Neuronal stem cell (in vitro differentiated cells): Measurements from ENCODE around the gene PGK2.
"Not testable (repeated sequence)": the region's sequence is repeated elsewhere in the genome, so short reads cannot be mapped to it uniquely, and the experiment has no call there.

Experiments
- DNase-seq: peaks from one replicate; pipeline ENCODE4 v3.0.0-alpha.2; 2013; ENCODE audit warnings: low spot score
- H2AFZ ChIP-seq: one replicate; pipeline ENCODE4 v1.6.1; 2013; ENCODE audit warnings: mild to moderate bottlenecking, low read length, inconsistent platforms
- H2AK5ac ChIP-seq: 2 replicates; pipeline ENCODE4 v1.6.1; 2013; ENCODE audit warnings: low read depth, mild to moderate bottlenecking, inconsistent platforms, low read length, moderate library complexity, mixed read lengths
- H2BK120ac ChIP-seq: 2 replicates; pipeline ENCODE4 v1.6.1; 2013; ENCODE audit warnings: low read depth, mild to moderate bottlenecking, inconsistent platforms, low read length, moderate library complexity, mixed read lengths
- H2BK12ac ChIP-seq: one replicate; pipeline ENCODE4 v1.6.1; 2013; ENCODE audit warnings: low read length, inconsistent platforms
- H2BK15ac ChIP-seq: 2 replicates; pipeline ENCODE4 v1.6.1; 2013; ENCODE audit warnings: mild to moderate bottlenecking, low read length, inconsistent platforms, mixed read lengths
- H2BK5ac ChIP-seq: one replicate; pipeline ENCODE4 v1.6.1; 2013; ENCODE audit warnings: inconsistent platforms, mild to moderate bottlenecking, low read length, moderate library complexity
- H3K14ac ChIP-seq: one replicate; pipeline ENCODE4 v1.6.1; 2013; ENCODE audit warnings: low read length, inconsistent platforms
- H3K18ac ChIP-seq: 2 replicates; pipeline ENCODE4 v1.6.1; 2013; ENCODE audit warnings: low read length, inconsistent platforms
- H3K23ac ChIP-seq: 2 replicates; pipeline ENCODE4 v1.6.1; 2013; ENCODE audit warnings: low read depth, mild to moderate bottlenecking, mixed read lengths, low read length, inconsistent platforms; ENCODE audit not compliant: poor library complexity
- H3K27ac ChIP-seq: replicated peaks from 3 replicates; pipeline ENCODE4 v1.5.1; 2013; ENCODE audit warnings: low read length, inconsistent platforms
- H3K27me3 ChIP-seq, 3 experiments: 2 replicates each; pipeline ENCODE4 v1.6.1; 2013; ENCODE audit warnings: low read length in 3 of 3, mild to moderate bottlenecking in 2 of 3, inconsistent platforms in 1 of 3, low read depth in 1 of 3, mixed read lengths in 1 of 3, moderate library complexity in 1 of 3; ENCODE audit not compliant: control insufficient read depth in 3 of 3, insufficient read depth in 3 of 3
- H3K36me3 ChIP-seq, 2 donors: replicated peaks in 1 of 2; 2 replicates each; pipeline ENCODE4 v1.6.1; 2013; ENCODE audit warnings: low read length in 2 of 2; ENCODE audit not compliant: control insufficient read depth in 2 of 2, insufficient read depth in 2 of 2
- H3K4ac ChIP-seq: 2 replicates; pipeline ENCODE4 v1.6.1; 2013; ENCODE audit warnings: inconsistent platforms, mild to moderate bottlenecking, low read length, moderate library complexity
- H3K4me1 ChIP-seq, 2 donors: 1 replicate in 1 of 2; 2 replicates in 1 of 2; pipeline ENCODE4 v1.6.1; 2013; ENCODE audit warnings: low read length in 2 of 2, low read depth in 1 of 2; ENCODE audit not compliant: control insufficient read depth in 2 of 2, insufficient read depth in 1 of 2
- H3K4me2 ChIP-seq: one replicate; pipeline ENCODE4 v1.6.1; 2013; ENCODE audit warnings: mild to moderate bottlenecking, low read length, inconsistent platforms; ENCODE audit not compliant: insufficient read depth, poor library complexity, severe bottlenecking
- H3K4me3 ChIP-seq, 2 donors: 2 replicates each; pipeline ENCODE4 v1.5.1; 2013; ENCODE audit warnings: low read length in 2 of 2, mild to moderate bottlenecking in 2 of 2, inconsistent platforms in 1 of 2, moderate library complexity in 1 of 2
- H3K79me1 ChIP-seq: one replicate; pipeline ENCODE4 v1.6.1; 2013; ENCODE audit warnings: low read depth, mild to moderate bottlenecking, inconsistent platforms, low read length, moderate library complexity
- H3K9ac ChIP-seq: one replicate; pipeline ENCODE4 v1.6.1; 2013; ENCODE audit warnings: mild to moderate bottlenecking, low read depth, low read length, inconsistent platforms; ENCODE audit not compliant: poor library complexity
- H3K9me3 ChIP-seq, 2 donors: replicated peaks in 1 of 2; 2 replicates each; pipeline versions ENCODE3 to v1.6.1; 2013; ENCODE audit warnings: low read length in 2 of 2, mild to moderate bottlenecking in 2 of 2, inconsistent platforms in 1 of 2, low read depth in 1 of 2, mixed read lengths in 1 of 2, moderate library complexity in 1 of 2; ENCODE audit not compliant: control insufficient read depth in 2 of 2, insufficient read depth in 1 of 2
- H4K8ac ChIP-seq: one replicate; pipeline ENCODE4 v1.6.1; 2013; ENCODE audit warnings: low read depth, mild to moderate bottlenecking, inconsistent platforms, low read length, moderate library complexity
- H4K91ac ChIP-seq: one replicate; pipeline ENCODE4 v1.6.1; 2013; ENCODE audit warnings: low read length, low read depth, mild to moderate bottlenecking, inconsistent platforms; ENCODE audit not compliant: poor library complexity
- WGBS, 2 donors: extraction: QIAGEN DNeasy Blood & Tissue Kit; methylation state at CpG; one replicate each; pipeline ENCODE4 v1.1.7; 2013; ENCODE audit warnings: missing lambda C conversion rate in 2 of 2, mixed read lengths in 1 of 2; ENCODE audit not compliant: insufficient read length in 2 of 2, insufficient replicate concordance in 1 of 2; ENCODE audit errors: extremely low coverage in 2 of 2; 5-methylcytosine and 5-hydroxymethylcytosine counted together

Gene PGK2

GRCh38 chr6:49801525-49801924 lies 14.4 kb upstream of the PGK2 start:
- Histone ChIP-seq H2AFZ (no peak overlapping the region), H3K4me2 (no peak overlapping the region), H2BK5ac (no peak overlapping the region), H2BK15ac (no peak overlapping the region), H3K9me3 (no peaks in the 10 kb centered on the region), H3K18ac (no peak overlapping the region), H3K36me3 (no peaks in the 10 kb centered on the region), H3K23ac (no peak overlapping the region), H3K9ac (no peak overlapping the region), H3K27me3 (no peaks in the 10 kb centered on the region), H4K91ac (no peak overlapping the region), H2BK120ac (no peak overlapping the region), H2AK5ac (no peak overlapping the region), H3K14ac (no peak overlapping the region), H2BK12ac (no peak overlapping the region), H3K4me1 (no peaks in the 10 kb centered on the region), H3K4ac (no peak overlapping the region), H3K4me3 (no peak overlapping the region), H4K8ac (no peak overlapping the region), H3K79me1 (no peaks in the 10 kb centered on the region), H3K27ac (no peak overlapping the region)
- no peak for DNase-seq
- WGBS, 2 donors: no CpG with 5 or more reads among the region's 8 CpGs

GRCh38 chr6:49799090-49799489 lies 12.0 kb upstream of the PGK2 start:
- H3K14ac ChIP-seq: no peak overlapping the region

DNA sequence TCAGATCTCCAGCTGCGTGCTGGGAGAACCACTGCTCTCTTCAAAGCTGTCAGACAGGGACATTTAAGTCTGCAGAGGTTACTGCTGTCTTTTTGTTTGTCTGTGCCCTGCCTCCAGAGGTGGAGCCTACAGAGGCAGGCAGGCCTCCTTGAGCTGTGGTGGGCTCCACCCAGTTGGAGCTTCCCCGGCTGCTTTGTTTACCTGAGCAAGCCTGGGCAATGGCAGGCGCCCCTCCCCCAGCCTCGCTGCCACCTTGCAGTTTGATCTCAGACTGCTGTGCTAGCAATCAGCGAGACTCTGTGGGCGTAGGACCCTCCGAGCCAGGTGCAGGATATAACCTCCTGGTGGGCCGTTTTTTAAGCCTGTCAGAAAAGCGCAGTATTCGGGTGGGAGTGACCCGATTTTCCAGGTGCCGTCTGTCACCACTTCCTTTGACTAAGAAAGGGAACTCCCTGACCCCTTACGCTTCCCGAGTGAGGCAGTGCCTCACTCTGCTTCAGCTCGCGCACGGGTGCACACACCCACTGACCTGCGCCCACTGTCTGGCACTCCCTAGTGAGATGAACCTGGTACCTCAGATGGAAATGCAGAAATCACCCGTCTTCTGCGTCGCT lies 9.9 kb upstream of the PGK2 start:
- not testable (repeated sequence) for H2AFZ ChIP-seq, H2BK5ac ChIP-seq

More at GRCh38 chr6:49799090-49799489, 12.0 kb upstream of the PGK2 start:
- Histone ChIP-seq H3K36me3 (no peaks in the 10 kb centered on the region), H3K27ac (no peak overlapping the region), H3K4me2 (no peak overlapping the region), H2AK5ac (no peak overlapping the region), H3K27me3 (no peaks in the 10 kb centered on the region), H2BK120ac (no peak overlapping the region), H3K4ac (no peak overlapping the region), H3K79me1 (no peaks in the 10 kb centered on the region), H4K91ac (no peak overlapping the region), H3K4me1 (no peaks in the 10 kb centered on the region), H3K4me3 (no peak overlapping the region), H2BK15ac (no peak overlapping the region), H3K23ac (no peak overlapping the region), H3K9ac (no peak overlapping the region), H3K18ac (no peak overlapping the region), H2AFZ (no peak overlapping the region), H2BK12ac (no peak overlapping the region), H2BK5ac (no peak overlapping the region), H3K9me3 (no peaks in the 10 kb centered on the region), H4K8ac (no peak overlapping the region)
- no peak for DNase-seq
- WGBS, 2 donors: no CpG with 5 or more reads among the region's 1 CpG

DNA sequence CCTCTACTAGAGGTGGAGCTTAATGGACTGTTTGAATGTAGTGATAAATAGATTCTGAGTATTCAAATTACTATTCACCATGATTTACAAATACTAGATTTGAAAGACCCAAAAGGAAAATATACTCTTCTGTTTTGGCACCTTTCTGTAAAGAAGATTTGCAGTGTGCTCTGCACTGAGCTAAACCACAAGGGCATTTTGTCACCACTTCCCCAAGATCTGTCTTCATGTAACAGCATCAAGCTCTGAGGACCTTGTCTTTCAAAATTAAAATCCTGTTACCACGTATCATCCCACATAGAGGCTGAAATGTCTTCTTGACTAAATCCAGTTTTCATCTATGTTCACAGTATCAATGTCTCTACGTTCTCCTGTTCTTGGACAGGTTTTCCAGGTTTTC lies 3.3 kb upstream of the PGK2 start:
- Histone ChIP-seq H3K27ac (no peak overlapping the region), H3K23ac (no peak overlapping the region), H4K8ac (no peak overlapping the region), H3K14ac (no peak overlapping the region), H4K91ac (no peak overlapping the region), H3K79me1 (no peaks in the 10 kb centered on the region), H3K4me1 (no peaks in the 10 kb centered on the region), H2AK5ac (no peak overlapping the region), H3K4ac (no peak overlapping the region), H2BK120ac (no peak overlapping the region), H2BK12ac (no peak overlapping the region), H2BK15ac (no peak overlapping the region), H3K9ac (no peak overlapping the region), H2BK5ac (no peak overlapping the region), H2AFZ (no peak overlapping the region), H3K9me3 (peaks cover 0 to 2% of the 10 kb centered on the region in 2 donors), H3K4me3 (no peak overlapping the region), H3K36me3 (no peaks in the 10 kb centered on the region), H3K27me3 (no peaks in the 10 kb centered on the region), H3K4me2 (no peak overlapping the region), H3K18ac (no peak overlapping the region)
- no peak for DNase-seq
- no CpG with 5 or more reads among the region's 2 CpGs for WGBS, 2 donors

More for the DNA sequence above, 9.9 kb upstream of the PGK2 start:
- H2AK5ac ChIP-seq, H3K4me2 ChIP-seq, H3K79me1 ChIP-seq, H2BK15ac ChIP-seq, H3K4me3 ChIP-seq, H3K18ac ChIP-seq, DNase-seq, H2BK12ac ChIP-seq, H3K14ac ChIP-seq, H4K91ac ChIP-seq, H3K4ac ChIP-seq, H3K36me3 ChIP-seq, H3K23ac ChIP-seq, H4K8ac ChIP-seq, H3K4me1 ChIP-seq, H3K9ac ChIP-seq, H3K9me3 ChIP-seq, H3K27me3 ChIP-seq, H3K27ac ChIP-seq, H2BK120ac ChIP-seq: not testable (repeated sequence)
- WGBS, 2 donors: no CpG with 5 or more reads among the region's 21 CpGs
